ENCODE data around the gene PEG3. TPM values are rescaled to one million over a fixed set of nuclear protein-coding genes. Genes with fewer than 3 reads are reported as not detected.
"Not testable (repeated sequence)": the region's sequence is repeated elsewhere in the genome, so short reads cannot be mapped to it uniquely, and the experiment has no call there.

PEG3 gene
- total RNA-seq, 1 experiment from 2014 or later: not detected

DNA sequence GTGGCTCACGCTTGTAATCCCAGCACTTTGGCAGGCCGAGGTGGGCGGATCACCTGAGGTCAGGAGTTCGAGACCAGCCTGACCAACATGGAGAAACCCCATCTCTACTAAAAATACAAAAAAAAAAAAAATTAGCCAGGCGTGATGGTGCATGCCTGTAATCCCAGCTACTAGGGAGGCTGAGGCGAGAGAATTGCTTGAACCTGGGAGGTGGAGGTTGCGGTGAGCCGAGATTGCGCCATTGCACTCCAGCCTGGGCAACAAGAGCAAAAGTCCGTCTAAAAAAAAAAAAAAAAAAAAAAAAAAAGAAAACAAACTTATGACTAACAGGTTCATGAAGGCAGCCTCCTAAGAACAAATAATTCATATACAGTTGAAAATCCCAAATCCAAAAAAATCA is 19.9 kb upstream of the PEG3 start:
- not testable (repeated sequence) for H3K27me3 ChIP-seq (replicated peaks); DNase-seq (ENCODE audit: low read depth in 1 of 2, low spot score in 2 of 2); H3K36me3 ChIP-seq

GRCh38 chr19:56858026-56858425 is 17.5 kb upstream of the PEG3 start:
- Histone ChIP-seq H3K4me3 (no peak overlapping the region), H3K36me3 (no peaks in the 10 kb centered on the region), H3K9me3 (replicated peaks) (peaks cover 11% of the 10 kb centered on the region), H3K27me3 (replicated peaks) (no peaks in the 10 kb centered on the region), H3K27ac (no peak overlapping the region), H3K4me1 (replicated peaks) (no peaks in the 10 kb centered on the region)
- no peak for DNase-seq (ENCODE audit: low read depth in 1 of 2, low spot score in 2 of 2)

More for the DNA sequence above, 19.9 kb upstream of the PEG3 start:
- not testable (repeated sequence) for H3K4me3 ChIP-seq; H3K27ac ChIP-seq; H3K4me1 ChIP-seq (replicated peaks)
- H3K9me3 ChIP-seq (replicated peaks): peaks cover 12% of the 10 kb centered on the region

DNA sequence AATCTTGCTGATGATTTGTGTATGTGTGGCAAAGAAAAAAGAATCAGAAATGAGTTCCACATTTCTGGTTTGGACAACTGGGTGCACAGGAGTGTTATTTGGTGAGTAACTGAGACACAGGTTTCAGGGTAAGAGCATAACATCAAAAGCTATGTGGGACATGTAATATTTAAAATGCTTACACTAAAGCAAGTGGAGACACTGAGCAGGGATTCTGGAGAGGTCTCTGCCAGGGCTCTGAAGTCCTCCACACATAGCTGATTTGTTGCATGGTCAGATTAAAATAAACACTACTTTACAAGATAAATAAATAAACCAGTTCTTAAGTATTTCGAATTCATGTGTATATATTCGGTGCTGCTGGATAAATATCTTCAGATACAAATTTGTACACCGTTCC is 16.3 kb upstream of the PEG3 start:
- H3K27ac ChIP-seq: no peak overlapping the region
- no peaks in the 10 kb centered on the region for H3K27me3 ChIP-seq (replicated peaks)
- no peak for DNase-seq (ENCODE audit: low read depth in 1 of 2, low spot score in 2 of 2)
- no peaks in the 10 kb centered on the region for H3K4me1 ChIP-seq (replicated peaks)
- peaks cover 16% of the 10 kb centered on the region for H3K9me3 ChIP-seq (replicated peaks)
- H3K4me3 ChIP-seq: no peak overlapping the region
- no peaks in the 10 kb centered on the region for H3K36me3 ChIP-seq

GRCh38 chr19:56852361-56852760 is 11.8 kb upstream of the PEG3 start:
- peaks cover 21% of the 10 kb centered on the region for H3K9me3 ChIP-seq (replicated peaks)
- H3K4me1 ChIP-seq (replicated peaks); H3K27me3 ChIP-seq (replicated peaks); H3K4me3 ChIP-seq; DNase-seq (ENCODE audit: low read depth in 1 of 2, low spot score in 2 of 2); H3K36me3 ChIP-seq; H3K27ac ChIP-seq: not testable (repeated sequence)

DNA sequence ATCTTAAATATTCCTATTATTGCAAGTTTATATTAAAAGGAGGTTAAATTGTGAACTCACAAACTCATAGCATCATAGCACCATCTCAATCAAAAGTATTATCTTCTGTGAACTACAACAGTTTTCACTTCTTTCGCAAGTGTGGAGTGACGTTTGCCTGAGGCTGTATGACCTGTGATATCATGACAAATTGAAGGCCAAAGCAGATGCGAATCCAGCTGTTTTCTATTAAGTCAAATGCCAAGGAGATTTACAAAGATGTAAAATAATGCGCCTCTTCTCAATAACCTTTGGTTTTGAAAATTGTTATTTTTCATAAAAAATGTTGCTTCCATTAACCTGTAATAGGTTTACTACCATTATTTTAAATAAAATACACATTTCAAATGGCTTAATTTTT is 7.6 kb upstream of the PEG3 start:
- no peaks in the 10 kb centered on the region for H3K27me3 ChIP-seq (replicated peaks)
- no peaks in the 10 kb centered on the region for H3K4me1 ChIP-seq (replicated peaks)
- no peak overlapping the region for H3K27ac ChIP-seq
- H3K36me3 ChIP-seq: no peaks in the 10 kb centered on the region
- no peak for DNase-seq (ENCODE audit: low read depth in 1 of 2, low spot score in 2 of 2)
- H3K4me3 ChIP-seq: no peak overlapping the region
- peaks cover 9% of the 10 kb centered on the region for H3K9me3 ChIP-seq (replicated peaks)

GRCh38 chr19:56842412-56842811 is 1.9 kb upstream of the PEG3 start:
- Histone ChIP-seq H3K27me3 (replicated peaks) (no peaks in the 10 kb centered on the region), H3K9me3 (replicated peaks) (peaks cover 33% of the 10 kb centered on the region), H3K36me3 (no peaks in the 10 kb centered on the region), H3K4me1 (replicated peaks) (no peaks in the 10 kb centered on the region), H3K4me3 (no peak overlapping the region), H3K27ac (no peak overlapping the region)
- no peak for DNase-seq (ENCODE audit: low read depth in 1 of 2, low spot score in 2 of 2)

GRCh38 chr19:56841193-56841543 is 642 bp upstream of the PEG3 start:
- H3K36me3 ChIP-seq: no peaks in the 10 kb centered on the region

GRCh38 chr19:56839652-56840450 is 675 bp downstream of the PEG3 start:
- no peaks in the 10 kb centered on the region for H3K36me3 ChIP-seq
- no peaks in the 10 kb centered on the region for H3K4me1 ChIP-seq (replicated peaks)
- H3K4me3 ChIP-seq: no peak overlapping the region
- H3K9me3 ChIP-seq (replicated peaks): peaks cover 34% of the 10 kb centered on the region
- H3K27ac ChIP-seq: no peak overlapping the region
- DNase-seq (ENCODE audit: low read depth in 1 of 2, low spot score in 2 of 2): no peak
- no peaks in the 10 kb centered on the region for H3K27me3 ChIP-seq (replicated peaks)

More at GRCh38 chr19:56841193-56841543, 642 bp upstream of the PEG3 start:
- no peak for DNase-seq (ENCODE audit: low read depth in 1 of 2, low spot score in 2 of 2)
- H3K27ac ChIP-seq: no peak overlapping the region
- no peaks in the 10 kb centered on the region for H3K4me1 ChIP-seq (replicated peaks)
- peaks cover 34% of the 10 kb centered on the region for H3K9me3 ChIP-seq (replicated peaks)
- no peaks in the 10 kb centered on the region for H3K27me3 ChIP-seq (replicated peaks)
- no peak overlapping the region for H3K4me3 ChIP-seq

DNA sequence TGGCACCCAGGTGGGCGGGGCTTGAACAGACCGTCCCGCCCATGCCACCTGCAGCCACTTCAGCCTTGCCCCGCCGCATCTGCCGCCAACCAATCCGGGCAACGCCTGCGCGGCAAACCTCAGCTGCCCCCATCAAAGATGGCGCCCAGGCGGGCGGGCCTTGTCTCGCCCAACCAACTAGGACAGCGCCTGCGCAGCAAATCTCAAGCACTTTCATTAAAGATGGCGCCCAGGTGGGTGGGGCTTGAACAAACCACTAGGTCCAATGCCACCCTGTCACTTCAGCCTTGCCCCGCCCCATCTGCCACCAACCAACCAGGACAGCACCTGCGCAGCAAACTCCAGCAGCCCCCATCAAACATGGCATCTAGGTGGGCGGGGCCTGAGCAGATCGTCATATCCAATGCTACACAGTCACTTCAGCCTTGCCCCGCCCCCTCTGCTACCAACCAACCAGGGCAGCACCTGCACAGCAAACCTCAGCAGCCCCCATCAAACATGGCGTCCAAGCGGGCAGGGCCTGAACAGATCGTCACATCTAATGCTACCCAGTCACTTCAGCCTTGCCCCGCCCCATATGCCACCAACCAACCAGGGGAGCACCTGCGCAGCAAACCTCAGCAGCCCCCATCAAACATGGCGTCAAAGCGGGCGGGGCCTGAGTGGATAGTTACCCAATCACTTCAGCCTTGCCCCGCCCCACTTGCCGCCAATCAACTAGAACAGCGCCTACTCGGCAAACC is 1.4 kb downstream of the PEG3 start:
- no peaks in the 10 kb centered on the region for H3K4me1 ChIP-seq (replicated peaks)
- H3K27ac ChIP-seq: no peak overlapping the region
- peaks cover 36% of the 10 kb centered on the region for H3K9me3 ChIP-seq (replicated peaks)
- no peaks in the 10 kb centered on the region for H3K36me3 ChIP-seq
- DNase-seq (ENCODE audit: low read depth in 1 of 2, low spot score in 2 of 2): no peak
- H3K4me3 ChIP-seq: no peak overlapping the region
- H3K27me3 ChIP-seq (replicated peaks): no peaks in the 10 kb centered on the region

- DNase-seq (ENCODE audit: low read depth in 1 of 2, low spot score in 2 of 2): no peak
- Histone ChIP-seq H3K4me3 (no peak overlapping the region), H3K9me3 (replicated peaks) (peaks cover 36% of the 10 kb centered on the region), H3K4me1 (replicated peaks) (no peaks in the 10 kb centered on the region), H3K27me3 (replicated peaks) (no peaks in the 10 kb centered on the region), H3K36me3 (no peaks in the 10 kb centered on the region), H3K27ac (no peak overlapping the region)
These were observed 2.3 kb downstream of the PEG3 start for GRCh38 chr19:56838024-56838908.

GRCh38 chr19:56837492-56838023 is 3.0 kb downstream of the PEG3 start:
- Histone ChIP-seq H3K27ac (no peak overlapping the region), H3K9me3 (replicated peaks) (peaks cover 33% of the 10 kb centered on the region), H3K36me3 (no peaks in the 10 kb centered on the region), H3K27me3 (replicated peaks) (no peaks in the 10 kb centered on the region), H3K4me1 (replicated peaks) (no peaks in the 10 kb centered on the region), H3K4me3 (no peak overlapping the region)
- DNase-seq (ENCODE audit: low read depth in 1 of 2, low spot score in 2 of 2): no peak

DNA sequence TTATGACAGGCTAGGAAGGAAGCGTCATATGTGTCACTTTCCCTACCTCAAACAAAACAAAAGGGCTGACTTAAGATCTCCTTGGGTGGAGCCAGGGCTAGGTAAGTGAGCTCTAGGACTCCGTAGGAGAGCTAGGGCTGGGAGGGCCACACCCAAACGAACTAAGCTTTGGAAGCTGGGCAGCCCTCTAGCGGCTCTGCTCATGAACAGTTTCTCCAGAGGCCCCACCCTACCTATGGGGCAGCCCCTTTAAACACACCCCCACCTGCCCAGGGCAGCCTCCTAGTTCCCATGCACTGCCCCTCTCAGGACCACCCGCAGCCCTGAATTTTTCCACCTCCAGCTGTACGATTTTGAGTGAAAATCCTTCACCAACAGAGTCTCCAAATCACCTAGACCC is 3.5 kb downstream of the PEG3 start:
- H3K4me3 ChIP-seq: no peak overlapping the region
- H3K36me3 ChIP-seq: no peaks in the 10 kb centered on the region
- H3K9me3 ChIP-seq (replicated peaks): peaks cover 33% of the 10 kb centered on the region
- H3K27ac ChIP-seq: no peak overlapping the region
- DNase-seq (ENCODE audit: low read depth in 1 of 2, low spot score in 2 of 2): no peak
- H3K27me3 ChIP-seq (replicated peaks): no peaks in the 10 kb centered on the region
- H3K4me1 ChIP-seq (replicated peaks): no peaks in the 10 kb centered on the region

GRCh38 chr19:56836059-56836458 is 4.5 kb downstream of the PEG3 start:
- H3K36me3 ChIP-seq: no peaks in the 10 kb centered on the region
- H3K4me3 ChIP-seq: no peak overlapping the region
- no peaks in the 10 kb centered on the region for H3K4me1 ChIP-seq (replicated peaks)
- DNase-seq (ENCODE audit: low read depth in 1 of 2, low spot score in 2 of 2): no peak
- H3K27ac ChIP-seq: no peak overlapping the region
- peaks cover 30% of the 10 kb centered on the region for H3K9me3 ChIP-seq (replicated peaks)
- no peaks in the 10 kb centered on the region for H3K27me3 ChIP-seq (replicated peaks)
